Mesendoderm (in vitro differentiated cells): Measurements from ENCODE around the gene MRPS11.
"Not testable (repeated sequence)": the region's sequence is repeated elsewhere in the genome, so short reads cannot be mapped to it uniquely, and the experiment has no call there.

Experiments used
- DNase-seq: peaks from one replicate; pipeline ENCODE4 v3.0.0; 2013
- H2AK5ac ChIP-seq: 2 replicates; pipeline ENCODE4 v1.6.1; 2013; ENCODE audit warnings: low read length, inconsistent platforms
- H2BK120ac ChIP-seq: 2 replicates; pipeline ENCODE4 v1.6.1; 2013; ENCODE audit warnings: low read depth, mild to moderate bottlenecking, low read length, moderate library complexity, mixed read lengths
- H2BK15ac ChIP-seq: replicated peaks from 2 replicates; pipeline ENCODE4 v1.6.1; 2013; ENCODE audit warnings: low read depth, mild to moderate bottlenecking, moderate library complexity
- H2BK5ac ChIP-seq: 2 replicates; pipeline ENCODE4 v1.6.1; 2013; ENCODE audit warnings: low read length, inconsistent platforms
- H3K18ac ChIP-seq: 2 replicates; pipeline ENCODE4 v1.6.1; 2013; ENCODE audit warnings: mild to moderate bottlenecking, low read length, mixed read lengths
- H3K23ac ChIP-seq: one replicate; pipeline ENCODE4 v1.6.1; 2013; ENCODE audit warnings: low read length
- H3K27ac ChIP-seq: 2 replicates; pipeline ENCODE4 v1.5.1; 2013; ENCODE audit warnings: low read depth, mild to moderate bottlenecking, inconsistent platforms, low read length, moderate library complexity
- H3K27me3 ChIP-seq: 2 replicates; pipeline ENCODE4 v1.6.1; 2013; ENCODE audit warnings: low read length, control low read depth, mild to moderate bottlenecking, inconsistent platforms; ENCODE audit not compliant: insufficient read depth, poor library complexity
- H3K36me3 ChIP-seq: 2 replicates; pipeline ENCODE4 v1.6.1; 2013; ENCODE audit warnings: low read length, inconsistent platforms; ENCODE audit not compliant: control insufficient read depth, insufficient read depth
- H3K4ac ChIP-seq: one replicate; pipeline ENCODE4 v1.6.1; 2013; ENCODE audit warnings: low read depth, mild to moderate bottlenecking, low read length, moderate library complexity
- H3K4me1 ChIP-seq: 2 replicates; pipeline ENCODE4 v1.6.1; 2013; ENCODE audit warnings: low read depth, low read length, inconsistent platforms; ENCODE audit not compliant: control insufficient read depth
- H3K4me2 ChIP-seq: 2 replicates; pipeline ENCODE4 v1.6.1; 2013; ENCODE audit warnings: low read length
- H3K4me3 ChIP-seq: 2 replicates; pipeline ENCODE4 v1.5.1; 2013; ENCODE audit warnings: mild to moderate bottlenecking, low read length
- H3K56ac ChIP-seq: one replicate; pipeline ENCODE4 v1.6.1; 2013; ENCODE audit warnings: low read length
- H3K79me1 ChIP-seq: 2 replicates; pipeline ENCODE4 v1.6.1; 2013; ENCODE audit warnings: low read length, inconsistent platforms
- H3K79me2 ChIP-seq: 2 replicates; pipeline ENCODE4 v1.6.1; 2013; ENCODE audit warnings: mild to moderate bottlenecking, low read length; ENCODE audit not compliant: control insufficient read depth, insufficient read depth
- H3K9ac ChIP-seq: 2 replicates; pipeline ENCODE4 v1.6.1; 2013; ENCODE audit warnings: low read length, inconsistent platforms
- H4K5ac ChIP-seq: one replicate; pipeline ENCODE4 v1.6.1; 2013; ENCODE audit warnings: low read length
- H4K8ac ChIP-seq: one replicate; pipeline ENCODE4 v1.6.1; 2013; ENCODE audit warnings: low read depth, mild to moderate bottlenecking, control low read depth, low read length, moderate library complexity
- WGBS: extraction: QIAGEN DNeasy Blood & Tissue Kit; methylation state at CpG from one replicate; pipeline ENCODE4 v1.1.7; 2013; ENCODE audit warnings: low lambda C conversion rate, missing lambda C conversion rate; ENCODE audit not compliant: insufficient coverage; ENCODE audit errors: extremely low coverage; 5-methylcytosine and 5-hydroxymethylcytosine counted together

The MRPS11 gene

DNA sequence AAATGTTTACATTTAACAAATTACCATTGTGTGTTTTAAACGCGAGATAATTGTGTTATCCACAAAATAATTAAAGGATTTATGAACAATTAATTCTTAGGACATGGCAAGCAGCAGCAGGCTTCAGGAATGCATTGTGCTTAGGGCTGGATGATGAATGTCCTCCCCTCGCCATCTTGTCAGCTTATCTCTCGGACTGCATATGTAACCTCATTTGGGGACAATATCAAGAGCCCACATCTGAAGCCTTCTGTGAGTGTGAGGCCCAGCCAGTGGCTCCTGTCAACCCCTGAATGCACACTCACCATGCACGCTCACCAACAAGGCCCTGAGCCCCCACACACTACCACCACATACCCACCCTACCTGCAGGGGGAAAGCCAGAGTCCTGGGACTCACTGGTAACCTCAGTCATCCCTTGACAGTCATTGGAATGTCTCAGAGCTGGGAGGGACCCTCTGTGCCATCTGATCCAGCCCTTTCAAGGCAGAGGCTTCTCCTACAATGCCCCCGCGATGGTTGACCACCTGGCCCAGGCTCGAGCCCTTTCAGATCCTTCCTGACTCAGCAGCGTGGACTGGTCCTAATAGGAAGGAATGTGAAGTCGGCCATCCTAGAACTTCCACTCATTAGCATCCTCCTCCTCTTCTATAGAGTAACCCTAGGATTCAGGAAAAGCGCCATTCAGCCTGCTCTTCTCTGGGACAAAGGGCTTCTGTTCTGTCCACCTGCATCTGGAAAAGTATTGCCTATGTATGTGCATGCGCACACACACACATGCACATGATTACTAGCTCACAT lies 38.5 kb upstream of the MRPS11 start:
- Histone ChIP-seq H3K36me3 (no peaks in the 10 kb centered on the region), H3K9ac (no peak overlapping the region), H3K27me3 (no peaks in the 10 kb centered on the region), H3K27ac (no peak overlapping the region), H3K18ac (no peak overlapping the region), H3K4me1 (peaks cover 3% of the 10 kb centered on the region), H2BK120ac (no peak overlapping the region), H2BK5ac (no peak overlapping the region), H3K4ac (no peak overlapping the region), H2AK5ac (no peak overlapping the region), H3K56ac (no peak overlapping the region), H4K5ac (no peak overlapping the region), H3K4me3 (no peak overlapping the region), H3K79me2 (no peaks in the 10 kb centered on the region), H3K4me2 (no peak overlapping the region), H2BK15ac (no peak overlapping the region), H3K23ac (no peak overlapping the region), H4K8ac (no peak overlapping the region), H3K79me1 (no peaks in the 10 kb centered on the region)
- WGBS, result no CpG with 5 or more reads among the region's 12 CpGs
- DNase-seq, result no peak

DNA sequence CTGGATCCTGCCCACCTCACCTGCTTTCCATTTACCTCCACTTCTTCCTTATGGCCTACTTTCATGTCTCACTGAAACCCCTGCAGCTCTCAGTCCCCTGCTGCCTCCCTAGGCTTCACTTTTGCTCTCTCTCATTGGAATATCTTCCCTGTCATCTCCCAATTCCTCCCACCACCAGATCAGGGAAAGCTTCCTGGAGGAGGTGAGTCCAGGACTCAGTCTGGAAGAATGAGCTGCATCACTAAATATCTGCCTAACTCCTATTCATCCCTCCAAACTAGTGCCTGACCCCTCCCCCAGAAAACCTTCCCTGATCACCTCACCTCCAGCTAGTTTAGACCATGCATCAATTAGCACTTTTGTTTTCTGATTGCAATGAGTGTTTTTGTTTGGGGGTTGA lies 37.5 kb upstream of the MRPS11 start:
- Histone ChIP-seq H2AK5ac (no peak overlapping the region), H3K79me1 (no peaks in the 10 kb centered on the region), H2BK15ac (no peak overlapping the region), H3K23ac (no peak overlapping the region), H3K4me2 (no peak overlapping the region), H3K9ac (no peak overlapping the region), H3K27me3 (no peaks in the 10 kb centered on the region), H3K27ac (no peak overlapping the region), H2BK5ac (no peak overlapping the region), H3K4me3 (no peak overlapping the region), H2BK120ac (no peak overlapping the region), H4K8ac (no peak overlapping the region), H3K4me1 (peaks cover 3% of the 10 kb centered on the region), H4K5ac (no peak overlapping the region), H3K79me2 (no peaks in the 10 kb centered on the region), H3K18ac (no peak overlapping the region), H3K36me3 (no peaks in the 10 kb centered on the region), H3K4ac (no peak overlapping the region), H3K56ac (no peak overlapping the region)
- DNase-seq, result no peak

- Histone ChIP-seq H3K4me1 (peaks cover 3% of the 10 kb centered on the region), H2BK5ac (no peak overlapping the region), H3K79me1 (no peaks in the 10 kb centered on the region), H3K4me3 (no peak overlapping the region), H3K36me3 (no peaks in the 10 kb centered on the region), H2BK120ac (no peak overlapping the region), H3K4ac (no peak overlapping the region), H3K18ac (no peak overlapping the region), H3K27ac (no peak overlapping the region), H3K4me2 (no peak overlapping the region), H2BK15ac (no peak overlapping the region), H2AK5ac (no peak overlapping the region), H4K5ac (no peak overlapping the region), H3K79me2 (no peaks in the 10 kb centered on the region), H3K9ac (no peak overlapping the region), H3K23ac (no peak overlapping the region), H3K56ac (no peak overlapping the region), H4K8ac (no peak overlapping the region), H3K27me3 (no peaks in the 10 kb centered on the region)
- no CpG with 5 or more reads among the region's 10 CpGs for WGBS
- DNase-seq, result peak; percentile 84
Observed at GRCh38 chr15:88431441-88431840, 36.1 kb upstream of the MRPS11 start.

GRCh38 chr15:88433046-88433685 lies 34.3 kb upstream of the MRPS11 start:
- H2BK120ac ChIP-seq, result no peak overlapping the region
- no peaks in the 10 kb centered on the region for H3K79me2 ChIP-seq
- peaks cover 3% of the 10 kb centered on the region for H3K4me1 ChIP-seq
- H3K27me3 ChIP-seq, result no peaks in the 10 kb centered on the region
- no peak overlapping the region for H3K9ac ChIP-seq
- no CpG with 5 or more reads among the region's 7 CpGs for WGBS
- no peak overlapping the region for H3K4me2 ChIP-seq
- H3K18ac ChIP-seq, result no peak overlapping the region
- no peak overlapping the region for H3K27ac ChIP-seq
- H2BK15ac ChIP-seq, result no peak overlapping the region
- DNase-seq, result no peak
- no peak overlapping the region for H3K56ac ChIP-seq
- no peak overlapping the region for H4K5ac ChIP-seq
- no peaks in the 10 kb centered on the region for H3K79me1 ChIP-seq
- no peak overlapping the region for H4K8ac ChIP-seq
- no peak overlapping the region for H2BK5ac ChIP-seq
- H3K36me3 ChIP-seq, result no peaks in the 10 kb centered on the region
- no peak overlapping the region for H3K4ac ChIP-seq
- no peak overlapping the region for H2AK5ac ChIP-seq
- H3K23ac ChIP-seq, result no peak overlapping the region
- H3K4me3 ChIP-seq, result no peak overlapping the region

DNA sequence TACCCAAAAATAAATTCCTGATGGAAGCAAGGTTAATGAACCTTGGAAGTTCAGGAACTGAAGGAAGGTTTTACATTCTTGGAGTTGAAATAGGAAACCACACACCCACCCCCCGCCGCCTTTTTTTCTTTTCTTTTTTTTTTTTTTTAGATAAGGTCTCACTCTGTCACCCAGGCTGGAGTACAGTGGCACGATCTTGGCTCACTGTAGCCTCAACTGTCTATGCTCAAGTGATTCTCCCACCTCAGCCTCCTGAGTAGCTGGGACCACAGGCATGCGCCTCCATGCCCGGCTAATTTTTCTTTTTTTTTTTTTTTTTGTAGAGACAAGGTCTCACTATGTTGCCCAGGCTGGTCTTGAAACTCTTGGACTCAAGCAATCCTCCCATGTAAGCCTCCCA lies 33.4 kb upstream of the MRPS11 start:
- not testable (repeated sequence) for H3K4me3 ChIP-seq, H3K18ac ChIP-seq, H3K4ac ChIP-seq, H3K56ac ChIP-seq, H3K79me1 ChIP-seq, H3K27me3 ChIP-seq, H3K36me3 ChIP-seq, H3K4me1 ChIP-seq, H2BK15ac ChIP-seq, H3K4me2 ChIP-seq, H2AK5ac ChIP-seq, DNase-seq, H2BK5ac ChIP-seq, H4K5ac ChIP-seq, H2BK120ac ChIP-seq, H3K23ac ChIP-seq, H3K9ac ChIP-seq, H4K8ac ChIP-seq, H3K27ac ChIP-seq, H3K79me2 ChIP-seq
- no CpG with 5 or more reads among the region's 5 CpGs for WGBS

- H4K5ac ChIP-seq, result no peak overlapping the region
- H3K18ac ChIP-seq, result no peak overlapping the region
- no CpG with 5 or more reads among the region's 5 CpGs for WGBS
- H3K4me2 ChIP-seq, result no peak overlapping the region
- no peak overlapping the region for H3K9ac ChIP-seq
- DNase-seq, result no peak
- no peak overlapping the region for H4K8ac ChIP-seq
- no peaks in the 10 kb centered on the region for H3K79me1 ChIP-seq
- no peak overlapping the region for H3K56ac ChIP-seq
- H3K23ac ChIP-seq, result no peak overlapping the region
- H3K27ac ChIP-seq, result no peak overlapping the region
- H3K27me3 ChIP-seq, result no peaks in the 10 kb centered on the region
- H3K79me2 ChIP-seq, result no peaks in the 10 kb centered on the region
- H2BK15ac ChIP-seq, result no peak overlapping the region
- H3K36me3 ChIP-seq, result no peaks in the 10 kb centered on the region
- H3K4ac ChIP-seq, result no peak overlapping the region
- H3K4me1 ChIP-seq, result peaks cover 3% of the 10 kb centered on the region
- no peak overlapping the region for H2AK5ac ChIP-seq
- no peak overlapping the region for H3K4me3 ChIP-seq
- no peak overlapping the region for H2BK5ac ChIP-seq
- H2BK120ac ChIP-seq, result no peak overlapping the region
Observed at GRCh38 chr15:88438181-88438580, 29.3 kb upstream of the MRPS11 start.
